Activated CD4-positive, alpha-beta T cell treated with anti-CD3 and anti-CD28 coated beads for 4 hours (primary cell): ENCODE results near the gene P2RY4.
"Not testable (repeated sequence)": the region's sequence is repeated elsewhere in the genome, so short reads cannot be mapped to it uniquely, and the experiment has no call there.

Experiments used
- DNase-seq, 2 donors: peaks; one replicate each; pipeline ENCODE4 v3.0.0-alpha.2; 2020

Gene P2RY4

GRCh38 chrX:70241501-70241900 is 18.5 kb downstream of the P2RY4 start:
- no peak for DNase-seq

GRCh38 chrX:70240751-70241150 is 19.3 kb downstream of the P2RY4 start:
- no peak for DNase-seq

GRCh38 chrX:70234355-70234754 is 25.6 kb downstream of the P2RY4 start, which contains the start of gene AWAT1:
Gene AWAT1 (plus strand): TSS chrX:70234655. CDS start chrX:70234696, 41 bp downstream.
- no peak for DNase-seq

- no peak for DNase-seq
Observed at GRCh38 chrX:70231666-70232065, 28.3 kb downstream of the P2RY4 start.

- no peak for DNase-seq
Observed at GRCh38 chrX:70226687-70227086, 33.3 kb downstream of the P2RY4 start.

GRCh38 chrX:70226048-70226447 is 34.0 kb downstream of the P2RY4 start:
- no peak for DNase-seq

GRCh38 chrX:70219938-70220764 is 39.9 kb downstream of the P2RY4 start:
- no peak for DNase-seq

GRCh38 chrX:70209570-70209969 is 50.4 kb downstream of the P2RY4 start:
- not testable (repeated sequence) for DNase-seq

GRCh38 chrX:70208479-70208878 is 51.5 kb downstream of the P2RY4 start:
- DNase-seq: no peak
